Pulmonary artery endothelial cell (primary cell): ENCODE results near the gene GPR107. TPM values are rescaled to one million over a fixed set of nuclear protein-coding genes. Genes with fewer than 3 reads are reported as not detected.

Experiments
- DNase-seq: peaks from one replicate; pipeline ENCODE4 v3.0.0-alpha.2; 2011; ENCODE audit warnings: low read depth, low spot score
- total RNA-seq: library from RNA; depleted of rRNA; stranded (reverse); fragments of >200 nt; gene quantifications from 2 replicates; pipeline ENCODE4 v1.2.3, GENCODE V29; 2014

GPR107 gene
- total RNA-seq, 1 donor from 2014 or later = 22.0 TPM

DNA sequence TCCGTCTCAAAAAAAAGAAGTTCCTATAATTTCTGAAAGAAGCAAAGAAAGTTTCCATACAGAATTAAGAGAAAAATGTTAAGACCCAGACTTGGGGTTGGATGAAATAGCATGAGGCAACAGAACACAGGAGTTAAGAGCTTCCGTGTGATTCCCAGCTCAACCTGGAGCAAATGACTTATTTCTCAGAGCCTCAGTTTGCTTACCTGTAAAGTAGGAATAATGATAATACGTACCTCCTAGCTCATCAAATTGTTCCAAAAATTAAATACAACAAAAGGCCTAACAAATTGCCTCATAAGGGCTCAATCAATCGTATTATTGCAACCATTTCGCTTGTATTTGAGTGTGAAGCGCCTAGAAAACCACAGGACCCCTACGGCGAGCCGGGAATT, 600 bp upstream of the GPR107 start:
- no peak for DNase-seq

DNA sequence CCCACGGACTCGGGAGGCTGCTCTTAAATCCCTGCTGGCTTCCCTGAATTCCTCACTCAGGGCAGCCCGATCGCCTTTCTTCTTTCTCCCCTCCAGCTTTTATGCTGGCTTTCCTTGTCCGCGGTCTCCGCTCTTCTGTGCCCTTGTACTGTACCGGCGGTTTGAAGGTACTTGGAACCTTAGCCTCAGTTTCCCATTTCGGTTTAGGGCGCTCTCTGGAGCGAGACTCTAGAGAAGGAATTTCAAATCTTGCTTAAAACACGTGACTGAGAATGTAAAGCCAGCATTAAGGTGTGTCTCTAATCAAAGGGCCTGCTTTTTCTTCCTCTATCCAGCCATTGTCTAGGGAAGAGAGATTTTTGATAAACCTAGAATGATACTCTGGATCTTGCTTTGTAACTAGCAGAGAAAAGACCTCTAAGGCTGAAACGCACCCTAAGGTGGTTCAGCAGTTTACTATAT, 650 bp downstream of the GPR107 start:
- no peak for DNase-seq

DNA sequence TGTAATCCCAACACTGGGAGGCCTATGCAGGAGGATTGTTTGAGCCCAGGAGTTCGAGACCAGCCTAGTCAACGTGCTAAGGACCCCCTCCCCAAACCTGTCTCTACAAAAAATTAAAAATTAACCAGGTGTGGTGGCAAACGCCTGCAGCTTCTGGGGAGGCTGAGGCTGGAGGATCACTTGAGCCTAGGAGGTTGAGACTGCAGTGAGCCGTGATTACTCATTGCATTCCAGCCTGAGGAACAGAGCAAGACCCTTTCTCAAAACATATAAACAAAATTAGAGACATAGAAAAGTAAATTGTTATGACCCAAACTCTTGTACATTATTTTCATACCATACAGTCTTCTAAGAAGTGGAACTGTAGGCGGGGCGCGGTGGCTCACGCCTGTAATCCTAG, 1.1 kb downstream of the GPR107 start:
- no peak for DNase-seq

DNA sequence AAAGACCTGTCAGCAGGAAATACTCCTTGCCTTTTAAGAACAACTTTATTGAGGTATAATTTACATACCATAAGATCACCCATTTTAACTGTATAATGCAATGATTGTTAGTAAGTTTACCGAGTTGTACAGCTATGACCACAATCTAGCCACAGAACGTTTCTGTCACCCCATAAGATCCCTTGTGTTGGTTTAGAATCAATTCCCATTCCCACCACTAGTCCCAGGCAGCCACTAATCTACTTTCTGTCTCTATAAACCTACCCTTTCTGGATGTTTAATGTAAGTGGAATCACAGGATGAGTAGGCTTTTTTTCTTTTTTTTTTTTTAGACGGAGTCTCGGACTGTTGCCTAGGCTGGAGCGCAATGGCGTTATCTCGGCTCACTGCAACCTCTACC, 4.4 kb downstream of the GPR107 start:
- DNase-seq = no peak

DNA sequence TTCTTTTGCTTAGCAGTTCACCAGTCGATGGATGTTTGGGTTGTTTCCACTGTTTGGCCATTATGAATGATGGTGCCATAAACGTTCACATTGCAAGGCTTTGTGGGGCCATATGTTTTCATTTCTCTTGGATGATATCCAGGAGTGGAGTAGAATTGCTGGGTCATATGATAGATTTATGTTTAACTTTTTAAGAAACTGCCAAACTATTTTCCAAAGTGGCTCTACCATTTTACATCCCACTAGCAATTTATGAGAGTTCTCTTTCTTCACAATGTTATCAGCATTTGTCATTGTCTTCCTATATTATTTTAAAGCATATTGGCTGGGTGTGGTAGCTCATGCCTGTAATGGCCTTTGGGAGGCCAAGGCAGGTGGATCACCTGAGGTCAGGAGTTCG, 5.2 kb downstream of the GPR107 start:
- DNase-seq = no peak

DNA sequence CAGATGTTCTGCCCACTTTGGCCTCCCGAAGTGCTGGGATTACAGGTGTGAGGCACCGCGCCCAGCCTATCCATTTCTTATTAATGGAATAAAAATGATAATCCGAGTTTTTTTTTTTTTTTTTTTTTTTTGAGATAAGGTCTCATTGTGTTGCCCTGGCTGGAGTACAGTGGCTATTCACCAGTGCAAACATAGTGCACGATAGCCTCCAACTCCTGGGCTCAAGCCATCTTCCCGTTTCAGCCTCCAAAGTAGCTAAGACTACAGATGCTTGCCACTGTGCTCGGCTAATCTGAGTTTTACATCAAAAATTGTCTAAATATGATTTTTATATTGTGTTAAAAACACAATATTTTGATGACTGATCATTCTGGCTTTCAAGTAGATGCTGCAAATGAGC, 6.6 kb downstream of the GPR107 start:
- DNase-seq = no peak

DNA sequence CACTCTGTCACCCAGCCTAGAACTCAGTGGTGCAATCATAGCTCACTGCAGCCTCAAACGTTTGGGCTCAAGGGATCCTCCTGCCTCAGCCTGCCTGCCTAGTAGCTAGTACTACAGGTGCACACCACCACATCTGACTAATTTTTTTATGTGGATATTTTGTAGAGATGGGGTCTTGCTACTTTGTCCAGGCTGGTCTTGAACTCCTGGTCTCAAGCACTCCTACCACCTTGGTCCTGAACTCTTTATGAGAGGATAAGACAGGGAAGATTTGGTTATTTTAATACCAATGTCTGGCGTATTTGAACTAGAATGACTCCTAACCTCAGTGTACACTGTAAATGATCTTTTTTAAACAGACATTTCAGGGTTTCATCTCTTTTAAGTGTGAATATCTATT, 9.0 kb downstream of the GPR107 start:
- no peak for DNase-seq

DNA sequence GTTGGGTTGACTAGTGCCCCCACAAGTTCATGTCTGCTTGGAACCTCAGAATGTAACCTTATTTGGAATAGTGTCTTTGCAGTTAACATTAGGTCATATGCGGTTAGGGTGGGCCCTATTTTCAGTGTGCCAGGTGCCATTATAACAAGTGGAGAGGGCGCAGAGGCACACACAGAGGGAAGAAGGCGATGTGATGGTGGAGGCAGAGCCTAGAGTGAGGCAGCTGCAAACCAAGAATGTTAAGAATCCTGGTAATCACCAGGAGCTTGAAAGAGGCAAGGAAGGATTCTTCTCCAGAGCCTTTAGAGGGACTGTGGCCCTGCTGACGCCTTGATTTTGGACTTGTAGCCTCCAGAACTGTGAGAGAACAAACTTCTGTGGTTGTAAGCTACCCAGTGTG, 10.9 kb downstream of the GPR107 start:
- no peak for DNase-seq

DNA sequence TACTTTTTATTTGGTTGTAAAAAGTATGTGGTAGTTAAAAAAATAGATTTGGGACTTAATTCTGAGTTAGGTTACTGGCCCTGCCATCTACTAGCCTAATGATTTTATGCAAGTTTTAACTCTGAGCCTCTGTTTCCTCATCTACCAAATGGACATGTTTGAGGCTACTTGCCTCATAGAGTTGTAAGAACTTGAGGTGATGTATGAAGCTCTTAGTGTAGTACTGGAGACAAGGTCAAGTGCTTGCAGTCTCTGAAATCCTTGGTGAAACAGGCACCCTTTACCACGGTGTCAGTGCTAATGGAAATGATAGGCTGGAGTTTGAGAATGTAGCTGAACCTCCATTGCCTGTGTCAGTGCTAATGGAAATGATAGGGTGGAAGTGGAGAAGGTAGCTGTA, 15.3 kb downstream of the GPR107 start:
- DNase-seq = no peak

DNA sequence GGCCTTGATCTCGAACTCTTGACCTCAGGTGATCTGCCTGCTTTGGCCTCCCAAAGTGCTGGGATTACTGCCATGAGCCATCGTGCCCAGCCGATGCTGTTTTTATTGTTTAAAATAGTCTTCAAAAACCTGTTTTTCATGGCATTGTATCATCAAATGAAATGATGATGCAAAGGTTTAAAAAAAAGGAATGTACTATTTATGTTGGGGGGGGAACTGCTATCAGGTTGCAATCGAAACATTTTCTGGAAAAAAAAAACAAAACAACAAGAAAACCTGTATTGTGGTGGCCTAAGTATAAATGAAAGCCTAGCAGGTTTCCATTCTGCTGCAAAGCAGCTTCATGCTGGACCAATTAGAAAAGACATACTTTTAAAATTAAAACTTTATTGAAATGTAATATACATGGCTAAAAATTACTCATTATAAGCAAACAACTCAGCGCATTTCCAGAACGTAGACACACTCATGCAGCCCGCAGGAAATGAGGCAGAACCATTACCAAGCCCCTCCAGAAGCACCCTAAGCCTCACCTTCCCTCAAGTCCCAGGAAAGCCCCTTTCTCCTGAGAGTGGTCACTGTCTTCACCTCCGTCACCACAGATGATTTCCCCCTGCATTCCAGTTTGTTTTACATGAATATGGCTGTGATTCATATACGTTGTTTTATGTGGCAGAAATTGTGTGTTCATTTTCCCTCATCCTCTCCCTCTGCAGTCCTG, 19.0 kb downstream of the GPR107 start:
- no peak for DNase-seq

DNA sequence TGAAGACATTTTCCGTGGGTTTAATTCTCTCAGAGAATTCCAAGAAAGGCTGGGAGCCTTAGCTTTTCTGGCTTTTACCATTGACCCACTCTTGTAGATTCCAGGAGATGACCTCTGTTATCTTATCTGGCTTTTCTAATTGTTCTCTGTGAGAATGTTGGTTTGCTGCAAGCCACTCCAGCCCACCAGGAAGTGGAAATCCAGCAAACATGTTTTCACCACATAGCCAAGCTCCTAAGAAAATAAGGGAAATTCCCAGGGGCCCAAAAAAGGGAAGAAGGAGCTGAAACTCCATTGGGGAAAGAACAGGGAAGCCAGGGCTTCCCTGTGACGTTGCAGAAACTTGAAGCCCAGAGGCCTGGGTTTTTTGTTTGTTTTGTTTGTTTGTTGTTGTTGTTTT, 19.7 kb downstream of the GPR107 start:
- DNase-seq = peak; percentile 80

DNA sequence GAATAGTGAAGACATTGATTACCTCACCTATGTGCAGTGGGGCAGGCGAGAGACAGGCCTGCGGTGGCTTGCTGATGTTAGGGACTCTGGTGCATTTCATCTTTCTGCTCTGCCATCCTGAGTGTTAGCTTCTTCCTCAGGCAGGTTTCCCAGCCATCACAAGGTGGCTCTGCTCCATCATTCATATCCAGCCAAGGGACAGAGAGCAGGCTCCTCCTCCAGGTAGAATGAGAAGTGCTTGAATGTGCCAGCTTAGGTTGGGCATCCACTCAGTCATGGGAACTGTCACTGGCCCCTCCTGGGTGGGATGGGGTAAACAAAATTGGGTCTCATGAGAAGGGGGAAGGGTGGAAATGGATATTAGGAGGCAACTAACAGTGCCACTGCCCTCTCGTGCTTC, 24.8 kb downstream of the GPR107 start:
- no peak for DNase-seq

DNA sequence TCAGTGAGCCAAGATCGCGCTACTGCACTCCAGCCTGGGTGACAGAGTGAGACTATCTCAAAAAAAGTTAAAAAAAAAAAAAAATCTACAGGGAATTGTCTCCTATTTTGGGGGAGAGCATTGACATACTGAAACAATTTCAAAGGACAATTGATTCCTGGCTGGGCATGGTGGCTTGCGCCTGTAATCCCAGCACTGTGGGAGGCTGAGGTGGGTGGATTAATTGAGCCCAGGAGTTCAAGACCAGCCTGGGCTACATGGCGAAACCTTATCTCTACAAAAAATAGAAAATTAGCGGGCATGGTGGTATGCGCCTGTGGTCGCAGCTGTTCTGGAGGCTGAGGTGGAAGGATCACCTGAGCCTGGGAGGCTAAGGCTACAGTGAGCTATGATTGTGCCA, 30.6 kb downstream of the GPR107 start:
- no peak for DNase-seq

DNA sequence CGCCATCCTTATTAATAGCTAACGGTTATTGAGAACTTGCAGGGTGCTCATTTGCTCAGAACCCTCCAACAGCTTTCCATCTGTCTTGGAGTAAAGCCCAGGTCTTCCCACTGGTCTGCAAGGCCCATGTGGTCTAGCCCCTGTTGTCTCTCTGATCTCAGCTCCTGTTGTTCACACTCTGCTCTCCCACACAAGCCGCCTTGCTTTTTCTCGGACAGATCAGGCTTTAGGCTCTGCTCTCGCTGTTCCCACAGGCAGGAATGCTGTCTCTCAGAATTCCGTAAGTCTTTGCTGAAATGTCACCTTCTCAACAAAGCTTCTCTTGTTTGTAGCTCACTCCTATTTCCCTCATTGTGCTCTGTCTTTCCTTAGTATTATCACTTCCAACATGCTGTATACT, 34.3 kb downstream of the GPR107 start:
- DNase-seq = no peak

DNA sequence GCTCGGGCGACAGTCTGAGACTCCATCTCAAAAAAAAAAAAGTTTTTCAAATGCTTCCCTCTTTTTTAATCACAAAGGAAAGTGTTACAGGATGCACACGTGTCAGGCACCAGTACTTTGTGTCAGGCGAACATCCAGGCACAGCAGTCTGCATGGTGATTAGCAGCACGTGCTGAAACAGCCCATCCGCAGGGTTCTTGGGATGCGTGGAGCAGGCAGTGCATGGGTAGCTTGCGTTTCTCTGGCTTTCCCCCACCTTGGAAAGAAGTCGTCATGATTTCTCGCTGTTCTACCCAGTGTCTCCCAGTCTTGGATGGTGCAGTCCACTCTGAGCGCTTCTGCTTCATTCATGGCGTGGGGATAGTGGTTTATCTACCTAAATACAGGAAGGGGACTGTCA, 35.4 kb downstream of the GPR107 start:
- no peak for DNase-seq

DNA sequence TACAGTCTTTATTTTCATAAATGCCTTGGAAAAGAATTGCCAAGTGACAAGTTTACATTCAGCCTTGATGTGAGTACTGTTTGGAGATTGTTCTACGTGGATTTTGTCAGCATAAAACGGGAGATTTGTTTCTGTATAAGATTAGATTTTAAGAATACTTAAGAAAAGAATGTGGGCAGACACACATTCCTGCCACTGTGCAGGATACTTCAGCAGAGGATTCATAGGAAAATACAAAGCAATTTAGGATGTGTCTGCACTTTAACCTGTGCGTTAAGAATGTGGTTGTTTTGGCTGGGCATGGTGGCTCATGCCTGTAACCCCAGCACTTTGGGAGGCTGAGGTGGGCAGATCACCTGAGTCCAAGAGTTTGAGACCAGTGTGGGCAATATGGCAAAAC, 37.2 kb downstream of the GPR107 start:
- no peak for DNase-seq

DNA sequence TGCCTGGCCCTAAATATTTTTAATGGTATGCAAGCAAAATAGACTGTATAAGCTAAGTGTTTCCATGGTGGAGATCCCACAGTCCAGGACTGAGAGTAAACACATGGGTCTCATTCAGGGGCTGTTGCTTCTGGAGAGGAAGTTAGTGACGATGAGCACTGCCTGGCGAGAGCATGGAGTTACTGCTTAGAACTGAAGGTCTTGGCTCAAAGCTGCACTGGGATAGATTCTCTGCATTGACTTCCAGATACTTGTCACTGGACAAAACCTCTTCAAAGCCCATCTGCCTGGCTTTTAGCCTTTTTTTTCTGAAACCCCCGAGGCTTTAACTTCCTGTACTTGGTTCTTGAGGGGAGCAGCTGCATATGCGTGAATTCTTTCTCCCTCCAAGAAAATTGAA, 39.2 kb downstream of the GPR107 start:
- no peak for DNase-seq

DNA sequence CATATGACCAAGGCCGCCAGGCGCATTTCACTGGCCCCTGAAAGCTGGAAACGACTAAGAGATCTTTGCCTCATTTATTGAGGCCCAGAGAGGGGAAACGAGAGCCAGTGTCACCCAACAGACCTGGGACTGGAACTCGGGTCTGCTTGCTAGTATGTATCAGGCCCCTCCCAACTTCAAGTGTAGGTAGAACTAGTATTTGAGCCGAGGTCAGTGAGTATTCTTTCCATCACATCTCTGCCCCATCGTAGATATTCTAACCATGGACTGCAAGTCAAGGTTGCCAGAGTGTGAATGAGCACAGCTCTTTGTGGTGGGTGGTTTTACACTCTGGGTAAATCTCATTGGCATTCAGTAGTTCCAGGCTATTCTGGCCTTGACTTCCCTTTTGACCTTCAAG, 42.2 kb downstream of the GPR107 start:
- no peak for DNase-seq

DNA sequence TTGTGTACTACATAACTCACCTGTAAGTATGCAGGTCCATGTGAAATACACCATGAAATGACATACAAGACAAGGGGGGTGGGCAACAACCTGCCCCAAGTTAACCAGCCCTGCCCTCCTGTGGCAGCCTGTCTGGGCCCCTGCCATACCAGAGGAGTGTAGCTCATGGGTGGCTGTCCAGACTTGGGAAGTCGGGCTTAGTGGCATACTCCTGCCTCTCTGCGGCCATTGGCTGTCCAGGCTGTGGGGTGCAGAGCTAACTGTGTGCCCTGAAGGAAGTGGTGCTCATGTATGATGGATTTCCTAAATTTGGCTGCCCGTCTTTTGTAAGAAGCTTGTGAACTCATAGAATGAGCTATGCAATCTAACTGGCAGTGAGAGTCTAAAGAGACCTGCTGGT, 47.0 kb downstream of the GPR107 start:
- no peak for DNase-seq

DNA sequence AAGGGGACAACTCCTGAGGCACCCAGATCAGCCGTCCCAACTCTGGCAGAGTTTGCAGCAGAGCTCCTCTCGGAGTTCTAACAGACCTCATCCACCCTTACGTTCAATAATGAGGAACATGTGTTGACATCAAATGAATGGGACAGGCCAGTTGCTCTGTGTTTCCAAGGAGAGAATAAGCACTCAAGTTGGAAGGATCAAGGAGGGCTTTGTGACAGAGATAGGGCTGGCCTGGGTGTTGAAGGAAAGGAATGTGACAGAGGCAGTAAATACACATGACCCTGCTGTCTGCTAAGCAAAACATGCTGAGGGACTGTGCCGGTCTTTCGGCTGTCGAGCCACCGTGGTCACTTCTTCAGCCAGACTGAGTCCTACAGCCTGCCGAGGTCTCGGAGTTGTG, 48.2 kb downstream of the GPR107 start:
- no peak for DNase-seq

DNA sequence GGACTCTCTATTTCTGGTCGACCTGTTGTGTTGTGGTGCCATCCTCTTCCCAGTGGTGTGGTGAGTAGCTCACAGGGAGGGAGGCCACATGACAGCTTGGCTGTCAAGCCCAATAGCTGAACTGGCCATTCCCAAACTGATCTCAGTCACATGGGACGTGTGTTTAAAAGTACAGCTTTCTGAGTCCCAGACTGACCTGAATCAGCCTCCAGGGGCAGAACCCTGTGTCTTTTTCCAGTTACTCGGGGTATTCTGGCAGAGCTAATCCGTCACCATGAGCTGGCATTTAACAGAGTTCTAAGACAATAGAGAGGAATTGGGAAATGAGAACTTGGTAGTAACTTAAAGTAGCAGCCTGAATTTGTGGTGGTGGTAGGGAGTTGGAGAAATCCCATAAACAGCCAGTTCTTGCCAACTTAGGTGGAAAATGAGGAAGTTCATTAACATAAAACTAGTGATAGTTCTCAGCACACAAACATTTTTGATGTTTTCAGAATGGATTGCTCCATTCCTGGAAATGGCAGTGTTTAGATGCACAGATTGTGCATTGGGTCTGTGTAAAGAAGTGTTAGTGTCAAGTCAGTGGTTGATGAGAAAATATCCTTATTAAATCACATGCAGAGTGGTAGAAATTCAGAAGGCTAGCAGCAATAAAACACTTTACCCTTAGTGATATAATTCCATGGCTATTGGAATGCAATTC, 50.9 kb downstream of the GPR107 start:
- DNase-seq = no peak

DNA sequence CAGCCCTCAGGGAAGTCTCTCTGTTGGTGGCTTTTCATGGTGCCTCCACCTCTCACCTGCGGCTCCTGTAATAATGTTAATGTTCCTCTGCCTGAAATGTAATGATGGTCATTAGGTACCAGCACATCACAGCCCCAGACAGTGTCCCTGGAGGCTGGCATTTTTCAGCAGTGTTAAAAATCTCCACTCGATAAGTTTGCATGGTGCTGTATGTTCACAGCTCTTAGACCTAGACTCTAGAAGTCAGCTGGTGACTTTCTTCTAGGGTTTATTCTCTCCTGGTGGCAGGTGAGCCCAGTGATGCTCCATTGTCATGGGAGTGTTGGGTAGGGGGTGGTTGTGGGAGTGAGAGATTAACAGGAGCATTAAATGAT, 53.1 kb downstream of the GPR107 start:
- DNase-seq = no peak

DNA sequence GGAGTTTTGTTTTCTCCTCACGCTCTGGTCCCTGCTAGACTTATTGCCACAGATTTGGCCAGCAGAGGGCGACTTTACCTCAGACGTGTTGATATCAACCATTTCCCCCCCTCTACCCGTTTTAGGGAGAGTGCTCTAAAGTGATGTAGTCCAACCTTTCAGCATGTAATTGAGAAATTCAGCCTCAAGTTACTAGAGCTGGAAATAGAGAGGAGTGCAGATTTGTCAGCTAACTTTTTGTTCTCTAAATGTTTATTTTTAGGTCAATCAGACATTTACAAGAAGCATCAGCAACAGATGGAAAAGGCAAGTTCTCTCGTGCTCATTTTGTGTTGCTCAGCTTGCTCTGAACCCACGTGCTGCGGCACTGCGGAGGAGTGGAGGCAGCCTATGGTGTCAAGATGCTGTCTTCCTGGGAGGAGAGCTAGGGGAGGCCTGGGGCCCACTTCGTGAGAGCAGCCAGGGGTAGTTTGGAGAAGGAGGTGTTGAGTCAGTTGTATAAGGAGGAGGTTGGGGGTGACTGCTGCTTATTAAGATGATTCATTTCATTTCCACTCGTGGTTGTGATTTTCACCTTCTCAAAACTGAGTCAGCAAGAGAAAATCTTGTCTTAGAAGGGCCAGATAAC, 53.6 kb downstream of the GPR107 start:
- no peak for DNase-seq
